CD4-positive, alpha-beta T cell treated with Interferon alpha-2 for 1 hour (primary cell): ENCODE results near the gene RB1.
"Not testable (repeated sequence)": the region's sequence is repeated elsewhere in the genome, so short reads cannot be mapped to it uniquely, and the experiment has no call there.

Experiments
- DNase-seq, 2 donors: peaks; one replicate each; pipeline ENCODE4 v3.0.0-alpha.2; 2020 to 2022

Gene RB1

DNA sequence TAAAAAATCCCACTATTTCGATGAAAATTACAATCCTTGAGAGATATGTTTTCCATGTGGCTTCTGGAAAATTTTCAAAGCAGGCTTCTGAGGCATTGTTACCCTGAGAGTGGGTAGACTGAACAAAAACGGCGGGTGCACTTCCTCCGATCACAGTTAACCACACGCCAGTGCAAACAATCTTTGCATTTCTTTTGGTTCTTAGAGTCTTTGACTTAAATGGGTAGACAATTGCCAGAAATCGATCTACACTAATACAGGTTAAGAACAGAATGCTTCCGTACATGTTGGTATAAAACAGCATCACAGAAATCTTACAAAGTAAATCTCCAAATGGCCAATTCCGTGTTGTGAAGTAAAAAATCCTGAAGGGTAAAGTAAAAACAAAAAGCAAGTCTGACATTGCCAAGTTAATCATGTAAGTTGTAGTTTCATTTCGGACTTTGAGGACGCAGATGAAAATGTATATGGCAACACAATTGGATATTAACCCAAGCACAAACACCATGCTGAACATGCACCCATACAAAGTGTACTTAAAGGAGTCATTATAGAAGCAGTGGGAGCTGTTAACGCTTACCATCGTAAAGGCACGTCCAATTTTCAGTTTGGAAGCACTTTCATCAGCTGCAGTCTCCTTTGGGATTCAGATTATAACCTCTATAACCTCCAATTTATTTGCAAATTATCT, 108.4 kb downstream of the RB1 start:
- peak; percentile 32 to 67 for DNase-seq

DNA sequence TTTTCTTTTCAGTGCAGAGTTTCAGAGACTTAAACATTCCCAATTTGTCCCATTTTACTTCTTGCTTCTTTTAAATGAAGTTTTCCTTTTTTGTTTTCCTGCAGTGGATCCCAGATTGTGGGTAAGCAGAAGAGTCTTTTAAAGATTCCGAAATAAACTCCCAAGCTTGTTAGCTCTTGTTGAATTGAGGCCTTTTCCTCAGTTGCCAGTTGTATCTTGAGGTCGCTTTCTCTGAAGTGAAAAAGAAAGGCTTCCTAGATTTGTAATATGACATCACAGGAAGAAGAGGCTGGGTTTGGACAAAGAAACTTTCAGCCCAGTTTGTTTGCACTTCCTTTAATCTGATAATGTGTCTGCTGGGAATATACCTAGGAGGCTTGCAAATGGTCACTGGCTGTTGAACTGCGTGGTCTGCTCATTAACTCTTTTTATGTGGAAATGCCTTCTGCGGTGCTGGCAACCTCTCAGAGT, 109.4 kb downstream of the RB1 start, which contains the start of gene LPAR6:
Gene LPAR6 (minus strand): TSS at position 233 of the 471 bp plus-strand sequence. CDS start 690 bp downstream, outside the sequence.
- DNase-seq, result peak; percentile 44 to 84

DNA sequence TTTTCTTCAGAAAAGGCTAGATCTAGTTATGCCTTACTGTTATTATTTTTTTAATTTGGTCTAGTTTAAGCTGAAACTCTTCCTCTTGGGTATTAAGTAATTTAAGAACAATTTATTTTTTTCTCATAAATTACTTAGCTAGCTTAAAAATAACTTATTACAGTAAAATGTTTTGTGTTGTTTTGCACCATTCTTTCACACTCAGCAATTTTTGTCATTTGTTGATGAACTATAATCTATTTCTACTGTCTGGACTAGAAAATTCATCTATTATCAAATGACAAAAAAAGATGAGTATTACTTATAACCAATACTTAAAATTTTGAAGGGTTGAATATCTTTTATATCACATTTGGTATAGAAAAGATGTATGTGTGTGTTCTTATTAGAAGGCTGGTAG, 111.0 kb downstream of the RB1 start:
- no peak for DNase-seq

DNA sequence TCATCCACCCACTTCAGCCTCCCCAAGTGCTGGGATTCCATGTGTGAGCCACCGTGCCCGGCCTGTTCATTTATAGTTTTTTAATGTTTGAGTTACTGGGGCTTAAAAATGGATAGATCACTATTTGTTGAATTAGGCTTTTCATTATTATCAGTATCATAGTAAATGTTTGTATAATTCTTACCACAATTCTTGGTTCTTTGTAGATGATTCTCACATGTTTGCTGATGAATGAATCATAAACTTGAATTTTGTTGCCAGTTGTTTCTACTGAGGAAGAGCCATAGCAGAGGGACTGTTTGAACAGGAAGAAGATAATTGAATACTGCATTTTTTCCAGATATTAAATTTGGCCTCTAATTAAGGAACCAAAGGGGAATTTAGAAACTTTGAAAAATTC, 112.0 kb downstream of the RB1 start:
- DNase-seq, result no peak

DNA sequence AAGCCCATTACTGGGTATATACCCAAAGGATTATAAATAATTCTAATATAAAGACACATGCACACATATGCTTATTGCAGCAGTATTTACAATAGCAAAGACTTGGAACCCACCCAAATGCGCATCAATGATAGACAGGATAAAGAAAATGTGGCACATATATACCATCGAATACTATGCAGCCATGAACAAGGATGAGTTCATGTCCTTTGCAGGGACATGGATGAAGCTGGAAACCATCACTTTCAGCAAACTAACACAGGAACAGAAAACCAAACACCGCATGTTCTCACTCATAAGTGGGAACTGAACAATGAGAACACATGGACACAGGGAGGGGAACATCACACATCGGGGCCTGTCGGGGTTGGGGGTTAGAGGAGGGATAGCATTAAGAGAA, 118.5 kb downstream of the RB1 start:
- not testable (repeated sequence) for DNase-seq

DNA sequence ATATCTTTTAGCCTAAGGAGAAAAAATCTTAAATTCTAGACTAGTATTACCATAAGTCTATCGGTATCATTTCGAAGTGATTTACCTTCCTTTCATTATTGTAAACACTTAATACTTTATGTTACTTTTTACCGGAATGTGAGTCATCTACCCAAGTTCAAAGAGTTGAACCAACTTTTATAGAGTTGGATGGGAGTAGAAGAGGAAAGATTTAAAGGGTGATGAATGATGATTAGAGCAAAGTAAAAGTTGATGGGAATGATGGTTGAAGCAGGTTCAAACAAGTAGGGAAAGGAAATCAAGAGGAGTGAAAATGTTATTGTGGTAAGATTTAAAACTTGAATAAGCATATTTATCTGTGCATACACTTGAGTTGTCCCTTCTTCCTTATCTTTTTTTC, 120.7 kb downstream of the RB1 start:
- DNase-seq, result no peak

DNA sequence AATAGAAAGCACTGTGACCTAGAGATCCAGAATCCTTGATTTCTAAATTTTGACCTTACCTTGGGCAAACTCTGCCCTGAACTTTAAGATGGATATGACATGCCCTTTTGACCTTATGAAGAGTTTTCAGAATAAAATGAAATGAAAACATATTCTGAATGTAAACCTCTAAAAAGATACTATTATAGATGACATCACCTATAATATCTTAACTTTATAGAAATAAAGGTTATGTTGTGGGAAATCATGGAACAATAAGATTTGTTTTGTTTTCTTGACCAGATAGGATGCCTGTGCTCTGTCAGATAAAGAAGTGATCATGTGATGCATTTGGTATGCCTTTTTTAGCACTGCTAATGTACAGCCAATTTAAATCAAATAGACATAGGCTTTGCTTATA, 122.5 kb downstream of the RB1 start:
- DNase-seq, result no peak

DNA sequence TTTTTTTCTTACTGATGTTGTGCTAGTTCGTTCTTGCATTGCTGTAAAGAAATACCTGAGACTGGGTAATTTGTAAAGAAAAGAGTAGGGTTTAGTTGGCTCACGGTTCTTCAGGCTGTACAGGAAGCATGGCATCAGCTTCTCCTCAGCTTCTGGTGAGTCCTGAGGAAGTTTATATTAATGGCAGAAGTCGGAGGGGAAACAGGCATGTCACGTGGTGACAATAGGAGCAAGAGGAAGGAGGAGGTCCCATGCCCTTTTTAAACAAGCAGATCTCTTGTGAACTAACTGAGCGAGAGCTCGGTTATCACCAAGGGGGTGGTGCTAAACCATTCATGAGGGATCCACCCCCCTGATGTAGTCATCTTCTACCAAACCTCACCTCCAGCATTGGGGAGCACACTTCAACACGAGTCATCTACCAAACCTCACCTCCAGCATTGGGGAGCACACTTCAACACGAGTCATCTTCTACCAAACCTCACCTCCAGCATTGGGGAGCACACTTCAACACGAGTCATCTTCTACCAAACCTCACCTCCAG, 123.3 kb downstream of the RB1 start:
- DNase-seq, result not testable (repeated sequence)

DNA sequence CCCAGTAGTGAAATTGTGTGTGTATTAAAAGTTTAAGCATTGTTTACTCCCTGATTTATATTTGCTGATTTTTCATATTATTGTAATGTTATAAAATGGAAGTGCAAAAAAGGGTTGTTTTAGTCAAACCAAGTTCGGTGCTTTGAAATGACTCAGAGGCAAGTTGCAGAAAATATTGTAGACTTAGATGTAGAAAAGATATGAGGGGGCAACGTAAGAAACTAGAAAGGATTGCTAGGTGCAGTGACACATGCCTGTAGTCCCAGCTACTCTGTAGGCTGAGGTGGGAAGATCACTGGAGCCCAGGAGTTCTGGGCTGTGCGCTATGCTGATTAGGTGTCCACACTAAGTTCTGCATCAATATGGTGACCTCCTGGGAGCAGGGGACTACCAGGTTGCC, 125.5 kb downstream of the RB1 start:
- DNase-seq, result no peak

DNA sequence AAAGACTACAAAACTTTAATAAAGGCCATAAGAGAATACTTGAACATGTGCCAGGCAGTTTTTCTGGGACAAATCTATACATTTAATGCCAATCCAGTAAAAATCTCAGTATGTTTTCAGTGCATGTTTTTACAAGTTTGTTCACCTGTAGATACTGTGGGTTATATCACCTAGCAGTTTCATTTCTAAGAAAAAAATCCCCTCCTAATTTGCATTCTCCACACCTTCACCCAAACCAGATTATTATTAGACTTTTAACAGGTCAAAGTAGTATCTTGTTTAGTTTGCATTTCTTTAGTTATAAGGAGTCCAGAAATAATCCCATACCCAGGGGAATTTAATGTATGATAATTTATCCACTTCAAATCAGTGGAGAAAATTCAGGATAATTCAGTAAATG, 126.3 kb downstream of the RB1 start:
- no peak for DNase-seq

DNA sequence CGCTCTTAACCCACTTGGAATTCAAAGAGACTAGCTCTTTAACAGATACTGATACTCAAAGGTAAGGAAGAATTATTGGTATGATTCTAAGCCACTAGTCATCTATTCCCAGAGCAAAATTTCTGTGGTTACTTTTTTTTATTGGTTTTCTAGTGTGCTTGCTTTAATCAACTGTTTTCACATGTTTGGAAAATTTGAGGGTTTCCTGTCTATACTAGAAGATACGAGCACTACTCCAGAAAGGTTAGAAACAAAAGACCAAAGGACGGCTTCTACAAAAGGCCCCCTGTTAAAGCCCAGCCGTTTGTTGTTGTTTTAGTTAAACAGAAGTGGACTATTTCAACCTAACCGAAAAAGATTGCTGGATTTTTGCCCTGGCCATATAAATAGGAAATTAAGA, 127.9 kb downstream of the RB1 start:
- DNase-seq, result peak in 1 of 2 donors; percentile 19

DNA sequence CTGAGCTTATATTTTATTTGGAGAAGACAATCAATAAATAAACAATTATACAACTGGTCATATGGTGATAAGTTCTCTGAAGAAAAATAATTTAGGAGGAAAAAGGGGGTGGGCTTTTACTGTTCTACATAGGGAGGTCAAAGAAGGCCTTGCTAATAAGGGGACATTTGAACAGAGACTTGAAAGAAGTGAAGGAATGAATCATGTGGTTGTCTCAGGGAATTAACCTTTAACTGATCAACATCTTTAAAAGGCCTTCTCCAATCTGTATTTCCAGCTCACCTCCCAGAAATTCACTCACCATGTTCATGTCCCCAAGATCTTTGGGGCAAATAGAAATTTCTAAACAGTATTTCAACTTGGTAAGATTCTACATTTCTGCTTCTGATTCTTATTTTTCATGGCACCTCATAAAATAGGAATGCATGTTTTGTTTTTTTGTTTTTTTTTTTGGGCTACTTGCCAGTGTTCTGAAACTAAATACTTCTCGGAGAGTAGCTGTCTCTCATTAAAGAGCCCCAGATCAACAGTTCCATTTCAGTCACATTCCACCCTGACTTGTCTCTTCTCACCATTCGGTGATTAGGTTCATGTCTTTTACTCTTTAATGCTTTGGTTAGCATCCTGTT, 128.6 kb downstream of the RB1 start:
- no peak for DNase-seq

DNA sequence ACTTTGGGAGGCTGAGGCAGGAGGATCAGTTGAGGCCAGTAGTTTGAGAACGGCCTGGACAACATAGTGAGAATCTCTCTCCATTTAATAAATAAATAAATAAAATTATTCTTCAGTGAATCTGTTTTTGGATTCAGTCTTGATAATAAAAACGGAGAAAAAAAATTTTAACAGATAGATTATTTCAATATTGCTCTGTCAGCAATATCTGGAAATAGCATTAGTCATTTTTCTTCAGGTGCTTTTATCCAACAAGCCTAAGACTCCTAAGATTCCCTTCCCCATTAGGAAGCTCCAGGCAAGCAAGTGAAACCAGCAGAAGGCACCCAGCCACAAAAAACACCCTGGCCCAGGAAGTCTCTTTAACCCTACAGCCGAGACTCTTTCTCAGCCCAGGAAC, 130.6 kb downstream of the RB1 start:
- no peak for DNase-seq

DNA sequence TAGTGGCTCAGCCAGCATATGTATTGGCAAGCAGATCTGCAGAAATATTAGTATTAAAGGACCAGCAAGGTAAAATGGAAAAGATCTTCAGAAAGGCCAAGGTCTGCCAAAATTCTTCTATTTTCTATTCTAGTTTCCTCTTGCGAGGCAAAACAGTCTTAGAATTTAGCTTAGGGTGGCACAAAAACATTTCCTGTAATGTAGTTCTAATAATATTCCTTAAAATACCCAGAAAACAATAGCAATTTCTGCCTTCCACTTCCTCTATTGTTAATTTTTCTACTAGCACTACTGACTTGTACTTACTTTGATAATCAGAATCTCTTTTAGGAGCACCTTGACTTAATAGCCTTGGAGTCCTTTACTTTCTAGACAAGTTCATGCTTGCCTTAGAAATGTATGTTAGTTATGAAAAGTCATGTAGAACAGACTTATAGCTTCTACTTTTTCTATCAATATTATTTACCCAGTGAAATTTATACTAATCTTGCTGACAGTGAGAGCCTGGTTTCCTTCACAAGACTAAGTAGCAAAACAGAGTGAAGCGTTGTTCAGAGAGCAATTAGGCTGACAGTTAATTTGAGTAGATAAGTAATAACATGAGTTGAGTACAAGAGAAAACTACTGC, 133.2 kb downstream of the RB1 start:
- no peak for DNase-seq

DNA sequence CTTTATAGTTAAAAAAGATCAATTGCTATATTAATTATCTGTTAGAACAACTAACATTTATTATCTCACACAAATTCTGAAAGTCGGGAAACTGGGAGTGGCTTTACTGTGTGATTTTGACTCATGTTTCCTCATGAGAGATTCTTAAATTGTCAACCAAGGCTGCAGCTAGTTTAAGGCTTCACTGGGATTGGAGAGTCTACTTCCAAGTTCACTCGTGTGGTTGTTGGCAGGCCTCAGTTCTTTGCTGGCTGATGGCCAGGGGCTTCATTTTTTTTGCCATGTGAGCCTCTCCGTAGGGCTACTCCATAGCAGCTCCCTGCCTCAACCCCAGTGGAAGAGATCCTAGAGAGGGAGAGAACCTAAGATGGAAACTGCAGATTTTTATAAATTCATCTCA, 133.8 kb downstream of the RB1 start:
- no peak for DNase-seq

DNA sequence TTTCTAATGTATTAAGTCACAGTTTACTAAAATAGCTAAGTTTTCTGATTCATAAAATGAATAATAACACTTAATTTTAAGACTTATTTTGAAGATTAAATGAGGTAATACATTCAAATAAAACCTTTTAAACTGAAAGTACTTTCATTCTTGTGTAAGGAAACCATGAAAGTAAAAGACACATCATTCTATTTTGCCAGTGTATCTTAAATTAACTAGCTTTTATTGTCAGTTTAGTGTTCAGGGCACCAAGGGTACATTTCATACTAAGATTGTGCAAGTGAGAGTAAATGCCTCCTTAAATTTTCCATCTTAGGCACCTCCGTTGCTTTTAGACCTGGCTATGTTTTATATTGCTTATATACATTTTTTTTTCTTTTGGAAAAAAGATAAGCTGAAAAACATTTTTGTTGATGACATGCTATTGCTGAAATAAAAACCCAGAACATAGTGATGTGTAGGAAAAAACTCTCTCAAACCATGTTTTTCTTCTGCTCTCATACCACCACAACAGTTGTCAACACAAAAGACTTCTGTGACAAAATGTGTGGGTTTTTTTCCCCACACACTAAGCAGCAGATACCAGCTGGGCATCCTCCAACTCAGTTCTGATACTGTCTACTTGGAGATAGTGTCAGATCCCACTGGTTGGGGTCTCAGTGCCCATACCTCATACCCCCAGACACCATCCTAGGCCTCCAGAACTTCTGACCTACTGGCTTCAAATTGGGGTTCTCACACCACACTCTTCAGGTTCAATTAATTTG, 140.1 kb downstream of the RB1 start:
- peak in 1 of 2 donors; percentile 29 for DNase-seq

DNA sequence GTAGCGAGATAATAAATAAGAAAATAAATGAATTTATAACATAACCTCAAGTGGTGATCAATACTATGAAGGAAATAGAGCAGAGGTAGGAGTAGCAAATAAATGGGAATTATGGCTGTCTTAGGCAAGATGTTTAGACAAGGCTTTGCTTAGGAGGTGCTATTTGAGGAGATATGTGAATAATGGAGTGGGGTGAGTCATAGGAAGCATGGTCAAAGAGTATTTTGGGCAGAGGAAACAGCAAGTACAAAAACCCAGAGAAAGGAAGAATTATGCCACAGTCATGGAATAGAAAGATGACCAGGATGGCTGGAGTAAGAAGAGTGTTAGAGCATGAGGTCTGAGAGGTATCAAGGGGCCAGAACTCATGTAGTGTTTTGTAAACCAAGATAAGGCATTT, 142.9 kb downstream of the RB1 start:
- no peak for DNase-seq

DNA sequence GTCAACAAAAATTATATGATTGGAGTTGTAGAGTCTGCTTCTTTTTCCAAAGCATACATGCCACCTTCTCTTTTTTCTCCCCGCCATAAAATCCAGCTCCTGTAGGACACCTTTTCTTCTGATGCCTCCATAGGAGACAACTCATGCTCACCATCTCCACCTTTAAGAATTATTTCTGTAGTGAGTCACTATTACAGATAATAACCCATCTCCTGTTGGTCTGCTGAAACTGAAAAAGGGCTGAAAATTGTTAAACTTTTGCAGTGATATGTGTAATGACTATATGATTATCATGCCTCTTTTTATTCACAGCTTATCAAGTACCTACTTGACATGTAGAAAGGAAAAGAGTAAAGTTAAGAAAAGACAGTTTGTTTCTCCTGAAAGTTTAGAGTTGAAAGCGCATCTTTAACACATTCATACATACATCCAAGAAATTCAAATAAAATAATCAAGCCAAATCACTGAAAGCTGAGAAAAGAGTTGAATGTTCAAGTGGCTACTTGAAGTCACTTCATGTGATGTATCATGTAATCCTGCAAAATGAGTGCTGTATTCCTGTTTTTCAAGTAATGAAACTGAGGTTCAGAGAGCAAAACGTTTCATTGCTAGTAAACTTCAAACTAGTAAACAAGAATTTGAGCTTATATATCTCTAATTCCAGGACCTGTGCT, 144.9 kb downstream of the RB1 start:
- DNase-seq, result no peak

DNA sequence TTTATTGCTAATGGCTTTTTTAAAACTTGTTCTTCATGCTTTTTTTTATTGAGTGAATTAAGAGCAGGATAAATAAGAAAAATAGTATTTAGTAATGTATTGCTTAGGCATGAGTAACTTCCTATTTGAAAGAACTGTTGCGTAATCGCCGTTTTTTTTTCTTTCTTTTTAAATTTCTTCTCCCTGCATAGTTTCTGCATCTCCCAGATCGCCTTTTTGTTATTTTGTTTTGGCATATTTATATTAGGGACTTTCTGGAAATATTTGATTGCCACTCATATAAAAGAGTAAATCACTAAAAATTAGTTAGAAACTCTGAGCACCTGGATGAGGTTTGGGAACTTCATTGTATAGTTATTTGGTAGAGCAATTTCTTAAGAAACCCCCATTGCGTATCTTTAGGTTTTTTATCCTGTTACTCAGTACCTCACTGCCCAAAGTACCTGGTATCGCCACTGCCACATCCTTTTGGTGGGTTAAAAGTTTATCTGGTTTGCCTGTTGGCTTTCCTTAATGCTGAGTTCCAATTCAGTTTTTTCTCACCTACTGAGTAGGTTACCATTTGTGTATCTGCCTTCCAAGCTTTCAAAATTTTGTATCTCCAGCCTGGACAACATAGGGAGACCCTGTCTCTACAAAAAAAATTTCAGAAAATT, 145.5 kb downstream of the RB1 start:
- DNase-seq, result no peak

DNA sequence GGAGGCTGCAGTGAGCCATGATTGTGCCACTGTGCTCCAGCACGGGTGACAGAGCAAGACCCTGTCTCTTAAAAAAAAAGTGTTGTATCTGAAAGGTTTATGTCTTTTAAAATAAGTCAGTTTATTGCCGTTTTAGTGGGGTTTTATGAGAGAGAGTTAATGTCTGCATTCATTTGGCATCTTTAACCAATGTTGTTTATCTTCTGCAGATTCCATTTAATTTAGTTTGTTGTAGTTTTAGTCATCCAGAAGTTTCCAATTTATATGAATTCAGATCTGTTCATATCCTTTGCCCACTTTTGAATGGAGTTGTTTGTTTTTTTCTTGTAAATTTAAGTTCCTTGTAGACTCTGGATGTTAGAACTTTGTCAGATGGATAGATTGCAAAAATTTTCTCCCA, 146.1 kb downstream of the RB1 start:
- no peak for DNase-seq

DNA sequence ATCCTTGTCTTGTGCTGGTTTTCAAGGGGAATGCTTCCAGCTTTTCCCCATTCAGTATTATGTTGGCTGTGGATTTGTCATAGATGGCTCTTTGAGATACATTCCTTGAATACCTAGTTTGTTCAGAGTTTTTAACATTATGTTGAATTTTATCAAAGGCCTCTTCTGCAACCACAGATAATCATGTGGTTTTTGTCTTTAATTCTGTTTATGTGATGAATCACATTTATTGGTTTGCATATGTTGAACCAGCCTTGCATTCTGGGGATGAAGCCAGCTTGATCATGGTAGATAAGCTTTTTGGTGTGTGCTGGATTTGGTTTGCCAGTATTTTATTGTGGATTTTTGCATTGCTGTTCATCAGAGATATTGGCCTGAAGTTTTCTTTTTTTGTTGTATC, 147.6 kb downstream of the RB1 start:
- DNase-seq, result not testable (repeated sequence)

DNA sequence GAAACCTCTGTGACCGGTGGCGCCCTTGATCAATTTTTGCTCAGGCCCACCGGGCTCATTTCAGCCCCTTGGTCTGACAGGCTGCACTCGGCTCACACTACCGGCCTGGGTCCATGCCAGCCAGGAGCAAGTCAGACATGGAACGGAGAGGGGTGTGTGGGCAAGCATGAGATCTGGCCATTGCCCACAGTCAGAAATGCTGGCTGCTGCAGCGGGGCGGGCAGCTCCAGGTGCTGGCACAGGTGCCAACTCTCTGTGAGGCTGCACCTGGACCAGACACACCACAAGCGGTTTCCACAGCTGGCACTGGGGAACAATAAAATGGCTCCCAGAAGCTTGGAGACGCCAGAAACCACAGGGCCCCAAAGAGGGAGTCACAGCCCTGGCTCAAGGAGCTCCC, 153.0 kb downstream of the RB1 start:
- DNase-seq, result no peak
